SU-DHL-6 (cell line): ENCODE data around the gene GGN.
A peak's percentile ranks its signal among the peaks of the same experiment; 100 is the strongest.

Experiments
- H2AFZ ChIP-seq: fragments of 200-600 bp; sonication (generic); 2 replicates; pipeline ENCODE4 v1.6.1; 2014; ENCODE audit warnings: low read depth, mild to moderate bottlenecking, moderate library complexity, mixed read lengths, antibody characterized with exemption, low read length; ENCODE audit not compliant: severe bottlenecking
- H3F3A ChIP-seq: fragments of 200-600 bp; shearing (Covaris generic); 2 replicates; pipeline ENCODE4 v1.6.0; 2016; ENCODE audit warnings: antibody characterized with exemption, mild to moderate bottlenecking; ENCODE audit not compliant: insufficient read depth
- H3K27ac ChIP-seq: fragments of 200-600 bp; sonication (generic); 2 replicates; pipeline ENCODE4 v1.5.1; 2016; ENCODE audit warnings: low read depth, mild to moderate bottlenecking, low read length, moderate library complexity, mixed read lengths
- H3K27me3 ChIP-seq: fragments of 200-600 bp; sonication (generic), shearing (Covaris generic); 2 replicates; pipeline ENCODE4 v1.6.0; 2014; ENCODE audit warnings: mild to moderate bottlenecking, low read length
- H3K36me3 ChIP-seq: fragments of 200-600 bp; sonication (generic); 2 replicates; pipeline ENCODE4 v1.6.1; 2014; ENCODE audit warnings: mild to moderate bottlenecking, low read length, mixed read lengths
- H3K4me2 ChIP-seq: fragments of 300-600, 200-600 bp; shearing (Covaris generic), sonication (generic); 2 replicates; pipeline ENCODE4 v1.6.0; 2014; ENCODE audit warnings: low read length, low read depth, mild to moderate bottlenecking; ENCODE audit not compliant: poor library complexity, severe bottlenecking
- H3K4me3 ChIP-seq: fragments of 200-600 bp; sonication (generic); 2 replicates; pipeline ENCODE4 v1.5.1; 2014; ENCODE audit warnings: antibody characterized with exemption, low read length, mild to moderate bottlenecking, mixed read lengths; ENCODE audit not compliant: insufficient read depth, poor library complexity, severe bottlenecking
- H3K79me2 ChIP-seq: fragments of 200-600 bp; sonication (generic); 2 replicates; pipeline ENCODE4 v1.6.1; 2014; ENCODE audit warnings: mild to moderate bottlenecking, low read length, moderate library complexity; ENCODE audit not compliant: insufficient read depth
- H3K9ac ChIP-seq: fragments of 200-600 bp; sonication (generic); 2 replicates; pipeline ENCODE4 v1.7.0; 2014; ENCODE audit warnings: mild to moderate bottlenecking, low read length
- H3K9me2 ChIP-seq: fragments of 200-600 bp; sonication (generic); replicated peaks from 2 replicates; pipeline ENCODE4 v1.6.1; 2014; ENCODE audit warnings: low read length; ENCODE audit not compliant: insufficient read depth
- H3K9me3 ChIP-seq: fragments of 200-600 bp; sonication (generic); 2 replicates; pipeline ENCODE4 v1.6.1; 2014; ENCODE audit warnings: low read length, mixed read lengths; ENCODE audit not compliant: insufficient read depth
- H4K20me1 ChIP-seq: fragments of 200-600 bp; sonication (generic); 2 replicates; pipeline ENCODE4 v1.6.1; 2014; ENCODE audit warnings: low read depth, mild to moderate bottlenecking, antibody characterized with exemption, low read length, moderate library complexity, mixed read lengths
- CTCF ChIP-seq: fragments of 200-600 bp; sonication (generic); IDR thresholded peaks from one replicate; pipeline ENCODE4 v1.5.1; 2017; ENCODE audit warnings: antibody characterized with exemption, mild to moderate bottlenecking, low read length, moderate library complexity; ENCODE audit not compliant: insufficient read depth, poor library complexity, severe bottlenecking
- EZH2phosphoT487 ChIP-seq: fragments of 200-600 bp; sonication (generic), shearing (Covaris generic); conservative IDR thresholded peaks from 2 replicates; pipeline ENCODE4 v1.6.1; 2018; ENCODE audit warnings: mild to moderate bottlenecking, antibody characterized with exemption, low read length, moderate library complexity, mixed read lengths

Gene GGN

GRCh38 chr19:38337360-38337653, 50.5 kb downstream of the GGN start:
- TF ChIP-seq EZH2phosphoT487: no peak
- no peak for TF ChIP-seq CTCF
- H3K4me3 ChIP-seq: peak overlapping the region; percentile 40
- no peak overlapping the region for H3K27ac ChIP-seq
- H4K20me1 ChIP-seq: no peaks in the 10 kb centered on the region
- no peak overlapping the region for H2AFZ ChIP-seq
- peak overlapping the region; percentile 28; the same call in 1 of the 2 replicates for H3K9ac ChIP-seq
- H3K27me3 ChIP-seq: no peaks in the 10 kb centered on the region
- peak overlapping the region; percentile 89 for H3K4me2 ChIP-seq
- H3K9me2 ChIP-seq: no peaks in the 10 kb centered on the region
- H3K79me2 ChIP-seq: no peaks in the 10 kb centered on the region
- peaks cover 3% of the 10 kb centered on the region; the same call in 1 of the 2 replicates for H3F3A ChIP-seq
- H3K9me3 ChIP-seq: no peaks in the 10 kb centered on the region
- no peaks in the 10 kb centered on the region for H3K36me3 ChIP-seq

- H2AFZ ChIP-seq: peak overlapping the region; percentile 90
- H3K27me3 ChIP-seq: no peaks in the 10 kb centered on the region
- H3K36me3 ChIP-seq: no peaks in the 10 kb centered on the region
- H3K4me3 ChIP-seq: peak overlapping the region; percentile 82
- no peaks in the 10 kb centered on the region for H3K9me2 ChIP-seq
- no peaks in the 10 kb centered on the region for H4K20me1 ChIP-seq
- H3K9ac ChIP-seq: peak overlapping the region; percentile 68
- no peak for TF ChIP-seq EZH2phosphoT487
- no peak for TF ChIP-seq CTCF
- H3K4me2 ChIP-seq: peak overlapping the region; percentile 89
- H3K27ac ChIP-seq: peak overlapping the region; percentile 86
- H3K79me2 ChIP-seq: no peaks in the 10 kb centered on the region
- no peaks in the 10 kb centered on the region for H3K9me3 ChIP-seq
- peaks cover 3% of the 10 kb centered on the region; the same call in 1 of the 2 replicates for H3F3A ChIP-seq
These were observed 51.0 kb downstream of the GGN start for GRCh38 chr19:38336638-38337359.

GRCh38 chr19:38335949-38336637, 51.7 kb downstream of the GGN start:
- Histone ChIP-seq H3K9me3 (no peaks in the 10 kb centered on the region), H2AFZ (peak overlapping the region; percentile 90), H3K9ac (peak overlapping the region; percentile 68), H3F3A (peaks cover 3% of the 10 kb centered on the region; the same call in 1 of the 2 replicates), H3K36me3 (no peaks in the 10 kb centered on the region), H3K4me3 (peak overlapping the region; percentile 82), H3K4me2 (peak overlapping the region; percentile 89), H4K20me1 (no peaks in the 10 kb centered on the region), H3K27ac (peak overlapping the region; percentile 86), H3K9me2 (no peaks in the 10 kb centered on the region), H3K79me2 (no peaks in the 10 kb centered on the region), H3K27me3 (no peaks in the 10 kb centered on the region)
- no peak for TF ChIP-seq EZH2phosphoT487
